HG03066 (cell line): ENCODE results near the gene LAMA3.

ENCODE experiments used
- ATAC-seq: cut with Tn5 transposase; IDR thresholded peaks from one replicate; pipeline ENCODE4 v1.9.1; 2021; ENCODE audit warnings: low read depth; ENCODE audit not compliant: unreplicated experiment

LAMA3 gene

GRCh38 chr18:23868136-23868785, 179.0 kb downstream of the LAMA3 start:
- ATAC-seq: no peak

- no peak for ATAC-seq
Observed at GRCh38 chr18:23870676-23871380, 181.6 kb downstream of the LAMA3 start.

GRCh38 chr18:23871410-23871809, 182.2 kb downstream of the LAMA3 start:
- peak; percentile 68 for ATAC-seq

- ATAC-seq: no peak
Observed at GRCh38 chr18:23872701-23873550, 183.7 kb downstream of the LAMA3 start.

- no peak for ATAC-seq
Observed at GRCh38 chr18:23875966-23876895, 187.0 kb downstream of the LAMA3 start.

GRCh38 chr18:23876921-23877320, 187.7 kb downstream of the LAMA3 start:
- no peak for ATAC-seq

GRCh38 chr18:23877371-23877770, 188.1 kb downstream of the LAMA3 start:
- ATAC-seq: no peak

- ATAC-seq: no peak
Observed at GRCh38 chr18:23878336-23878900, 189.2 kb downstream of the LAMA3 start.

GRCh38 chr18:23879126-23879525, 189.9 kb downstream of the LAMA3 start:
- ATAC-seq: no peak

GRCh38 chr18:23879544-23879943, 190.3 kb downstream of the LAMA3 start:
- no peak for ATAC-seq

- no peak for ATAC-seq
Observed at GRCh38 chr18:23879966-23880565, 190.8 kb downstream of the LAMA3 start.

GRCh38 chr18:23880931-23881617, 191.8 kb downstream of the LAMA3 start:
- ATAC-seq: no peak

GRCh38 chr18:23881778-23882177, 192.5 kb downstream of the LAMA3 start:
- ATAC-seq: no peak

GRCh38 chr18:23882616-23883276, 193.5 kb downstream of the LAMA3 start:
- ATAC-seq: no peak

- ATAC-seq: no peak
Observed at GRCh38 chr18:23883277-23883790, 194.1 kb downstream of the LAMA3 start.

GRCh38 chr18:23884681-23885375, 195.6 kb downstream of the LAMA3 start:
- no peak for ATAC-seq

GRCh38 chr18:23885750-23886149, 196.5 kb downstream of the LAMA3 start:
- ATAC-seq: no peak

- no peak for ATAC-seq
Observed at GRCh38 chr18:23887035-23887434, 197.8 kb downstream of the LAMA3 start.
